Naive thymus-derived CD4-positive, alpha-beta T cell (primary cell): Measurements from ENCODE around the gene CXCL13. TPM values are rescaled to one million over a fixed set of nuclear protein-coding genes. Genes with fewer than 3 reads are reported as not detected.
"Not testable (repeated sequence)": the region's sequence is repeated elsewhere in the genome, so short reads cannot be mapped to it uniquely, and the experiment has no call there.

ENCODE experiments used
- ATAC-seq: fragments of 150-1000 bp; cut with Tn5 transposase; 2 replicates; pipeline ENCODE4 v1.10.0; 2021; ENCODE audit warnings: mild to moderate bottlenecking, moderate library complexity
- CTCF ChIA-PET: fragments of 350-600 bp; sonication (Branson Sonifier 250); formaldehyde crosslinking; loops from one replicate; lab custom pipeline; 2021; ENCODE audit warnings: antibody characterized with exemption; lab: Charles Lee
- POLR2A ChIA-PET: fragments of 350-600 bp; sonication (Branson Sonifier 250); formaldehyde crosslinking; loops from one replicate; lab custom pipeline; 2021; ENCODE audit warnings: antibody characterized with exemption, inconsistent platforms; lab: Charles Lee
- DNase-seq, 9 donors: peaks; one replicate each; pipeline versions ENCODE4 v3.0.0 to v3.0.0-alpha.2; 2020 to 2022; ENCODE audit warnings: mixed read lengths in 1 of 9
- H3K27ac ChIP-seq: one replicate; pipeline ENCODE4 v1.7.0; 2013; ENCODE audit warnings: mild to moderate bottlenecking, low read depth, low read length, moderate library complexity
- H3K27me3 ChIP-seq, 2 donors: one replicate each; pipeline ENCODE4 v1.7.0; 2013; ENCODE audit warnings: low read length in 2 of 2, mild to moderate bottlenecking in 2 of 2, moderate library complexity in 2 of 2; ENCODE audit not compliant: control insufficient read depth in 2 of 2, insufficient read depth in 2 of 2
- H3K36me3 ChIP-seq, 3 experiments: 1 replicate in 2 of 3; 2 replicates in 1 of 3; pipeline ENCODE4 v1.7.0; 2013; ENCODE audit warnings: low read length in 3 of 3, mild to moderate bottlenecking in 3 of 3, moderate library complexity in 1 of 3; ENCODE audit not compliant: insufficient read depth in 3 of 3, control insufficient read depth in 2 of 3
- H3K4me1 ChIP-seq, 2 donors: one replicate each; pipeline ENCODE4 v1.7.0; 2013; ENCODE audit warnings: low read length in 2 of 2, mild to moderate bottlenecking in 2 of 2, moderate library complexity in 1 of 2; ENCODE audit not compliant: control insufficient read depth in 2 of 2, insufficient read depth in 2 of 2
- H3K4me3 ChIP-seq: 2 replicates; pipeline ENCODE4 v1.7.0; 2013; ENCODE audit warnings: mild to moderate bottlenecking, low read length
- H3K9me3 ChIP-seq, 3 experiments: 1 replicate in 2 of 3; 2 replicates in 1 of 3; pipeline ENCODE4 v1.7.0; 2013; ENCODE audit warnings: low read length in 3 of 3; ENCODE audit not compliant: control insufficient read depth in 2 of 3
- H3K27ac Mint-ChIP-seq, 9 donors: one replicate each; pipeline ENCODE4 v1.8.0; 2020 to 2022; ENCODE audit warnings: mixed read lengths in 9 of 9, mild to moderate bottlenecking in 8 of 9, moderate library complexity in 5 of 9, inconsistent platforms in 2 of 9
- H3K27me3 Mint-ChIP-seq, 5 donors: one replicate each; pipeline ENCODE4 v1.8.0; 2021 to 2022; ENCODE audit warnings: mixed read lengths in 5 of 5, mild to moderate bottlenecking in 1 of 5
- H3K36me3 Mint-ChIP-seq, 5 donors: one replicate each; pipeline ENCODE4 v1.8.0; 2020 to 2022; ENCODE audit warnings: mixed read lengths in 5 of 5, mild to moderate bottlenecking in 3 of 5, inconsistent platforms in 1 of 5
- H3K4me1 Mint-ChIP-seq, 7 donors: one replicate each; pipeline ENCODE4 v1.8.0; 2020 to 2022; ENCODE audit warnings: mixed read lengths in 7 of 7, mild to moderate bottlenecking in 3 of 7, inconsistent platforms in 1 of 7
- H3K4me3 Mint-ChIP-seq, 10 donors: one replicate each; pipeline ENCODE4 v1.8.0; 2020 to 2022; ENCODE audit warnings: mild to moderate bottlenecking in 10 of 10, mixed read lengths in 10 of 10, moderate library complexity in 6 of 10, inconsistent platforms in 2 of 10
- H3K9me3 Mint-ChIP-seq, 11 donors: one replicate each; pipeline ENCODE4 v1.8.0; 2020 to 2022; ENCODE audit warnings: mixed read lengths in 11 of 11, mild to moderate bottlenecking in 4 of 11, inconsistent platforms in 1 of 11, moderate library complexity in 1 of 11
- intact Hi-C, 2 donors: fragments of 100-400 bp; cut with micrococcal nuclease; formaldehyde crosslinking; loops; one replicate each; pipeline ENCODE4 v1.15.1; 2023
- polyA plus RNA-seq, 2 donors: library from polyadenylated mRNA; unstranded; fragments of 300-500 nt; fragmentation: Illumina TruSeq; gene quantifications; one replicate each; pipeline ENCODE4 v1.2.3, GENCODE V29; 2021
- total RNA-seq, 6 experiments: library from RNA in 5 of 6; stranded (reverse) in 5 of 6; gene quantifications; 1 replicate in 5 of 6; 2 replicates in 1 of 6; pipeline ENCODE4 v1.2.3 and lab custom pipeline; 2021 to 2026

Gene CXCL13, protein sequence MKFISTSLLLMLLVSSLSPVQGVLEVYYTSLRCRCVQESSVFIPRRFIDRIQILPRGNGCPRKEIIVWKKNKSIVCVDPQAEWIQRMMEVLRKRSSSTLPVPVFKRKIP
- total RNA-seq (under 1 TPM in 1 of 5 experiments, not detected in 4; 0.56 TPM), polyA plus RNA-seq (not detected), total RNA-seq (lab: John Stamatoyannopoulos, UW) (not detected)

DNA sequence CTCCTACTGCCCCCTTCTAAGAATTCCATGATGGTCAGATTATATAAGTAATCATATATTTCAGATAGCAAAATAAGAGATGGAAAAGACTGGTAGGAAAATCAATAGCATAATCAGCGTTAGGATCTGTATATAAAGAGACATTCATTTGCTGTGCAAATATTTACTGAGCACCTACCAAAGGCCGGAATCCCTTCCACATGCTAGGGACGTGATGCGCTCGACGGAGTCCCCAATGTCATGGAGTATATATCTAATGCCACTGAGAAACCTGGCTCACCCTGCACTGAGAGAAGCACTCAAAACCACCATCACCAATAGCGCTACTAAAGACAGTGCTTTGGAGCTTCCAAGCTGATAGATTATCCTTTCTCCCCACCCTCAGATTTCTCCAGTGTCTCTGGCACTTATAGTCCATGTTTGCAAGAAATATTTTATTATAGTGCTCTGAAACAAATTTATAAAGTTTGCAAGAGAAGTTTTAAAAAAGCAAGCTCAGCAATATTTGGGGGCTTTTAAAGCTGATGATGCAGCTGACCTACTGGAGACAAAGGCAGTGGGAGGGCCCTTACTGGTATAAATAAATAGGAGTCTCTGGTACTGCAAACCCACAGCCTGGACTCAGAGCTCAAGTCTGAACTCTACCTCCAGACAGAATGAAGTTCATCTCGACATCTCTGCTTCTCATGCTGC is at the start of gene CXCL13:
Gene CXCL13, plus strand, starts transcription at position 611 of the 693 bp plus-strand sequence. Its CDS starts 46 bp downstream, at position 657.
- H3K27me3 ChIP-seq, result no peaks in the 10 kb centered on the region
- Mint-ChIP-seq H3K4me1 (peaks cover 0 to 8% (median 4%) of the 10 kb centered on the region in 7 donors), H3K36me3 (no peaks in the 10 kb centered on the region), H3K9me3 (no peaks in the 10 kb centered on the region), H3K4me3 (no peak within 1 kb of the TSS), H3K27me3 (peaks cover 0 to 4% (median 4%) of the 10 kb centered on the region in 5 donors), H3K27ac (no peak within 1 kb of the TSS)
- H3K36me3 ChIP-seq, result no peaks in the 10 kb centered on the region
- no peak for DNase-seq
- ChIA-PET CTCF (interaction anchor here (1.1 to 1.8 kb wide), 3 partner anchors 12 to 1426 kb away, joined by 3 to 5 read pairs (median 3); no protein-coding TSS in a partner anchor), POLR2A (no interaction called here)
- intact Hi-C loops, result no loop called here
- H3K9me3 ChIP-seq, result no peaks in the 10 kb centered on the region
- no peak within 1 kb of the TSS for H3K27ac ChIP-seq
- no peak within 1 kb of the TSS for H3K4me3 ChIP-seq
- no peaks in the 10 kb centered on the region for H3K4me1 ChIP-seq
- no peak for ATAC-seq

DNA sequence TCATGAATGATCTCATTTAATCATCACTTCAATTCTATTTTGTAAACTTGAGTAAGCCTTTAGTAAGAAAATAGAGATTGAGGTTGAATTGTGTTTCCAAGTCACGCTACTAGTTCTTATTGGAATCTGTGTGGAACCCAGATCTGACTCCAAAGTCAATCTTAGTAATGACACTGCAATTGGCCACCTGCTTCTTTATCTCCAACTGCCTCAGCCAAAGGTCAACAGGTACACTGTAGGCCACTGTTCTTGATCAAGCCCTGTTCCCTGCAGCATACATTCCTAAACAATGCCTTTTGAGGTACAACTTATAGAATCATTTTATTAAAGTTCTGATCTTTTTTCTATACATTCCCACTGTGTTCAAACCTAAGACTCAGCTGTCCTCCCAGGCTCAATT is 45.5 kb upstream of the CXCL13 start:
- Histone ChIP-seq H3K27ac (no peak overlapping the region), H3K4me1 (no peaks in the 10 kb centered on the region), H3K4me3 (no peak overlapping the region), H3K9me3 (no peaks in the 10 kb centered on the region), H3K36me3 (no peaks in the 10 kb centered on the region), H3K27me3 (no peaks in the 10 kb centered on the region)
- intact Hi-C loops, result no loop called here
- no peak overlapping the region for H3K27ac Mint-ChIP-seq
- H3K4me3 Mint-ChIP-seq, result no peak overlapping the region
- peaks cover 0 to 3% (median 0%) of the 10 kb centered on the region in 5 donors for H3K36me3 Mint-ChIP-seq
- peaks cover 0 to 8% (median 0%) of the 10 kb centered on the region in 11 donors for H3K9me3 Mint-ChIP-seq
- POLR2A ChIA-PET, result no interaction called here
- no peaks in the 10 kb centered on the region for H3K4me1 Mint-ChIP-seq
- no peak for ATAC-seq
- CTCF ChIA-PET, result no interaction called here
- no peak for DNase-seq
- H3K27me3 Mint-ChIP-seq, result peaks cover 0 to 36% (median 4%) of the 10 kb centered on the region in 5 donors

DNA sequence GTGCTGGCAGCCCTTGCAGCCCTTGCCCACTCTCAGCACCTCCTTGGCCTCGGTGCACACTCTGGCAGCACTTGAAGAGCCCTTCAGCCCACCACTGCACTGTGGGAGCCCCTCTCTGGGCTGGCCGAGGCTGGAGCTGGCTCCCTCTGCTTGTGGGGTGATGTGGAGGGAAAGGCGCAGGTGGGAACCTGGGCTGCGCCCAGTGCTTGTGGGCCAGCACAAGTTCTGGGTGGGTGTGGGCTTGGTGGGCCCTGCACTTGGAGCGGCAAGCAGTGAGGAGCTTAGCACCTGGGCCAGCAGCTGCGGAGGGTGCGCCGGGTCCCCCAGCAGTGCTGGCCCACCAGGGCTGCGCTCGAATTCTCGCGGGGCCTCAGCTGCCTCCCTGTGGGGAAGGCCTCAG is 43.9 kb upstream of the CXCL13 start:
- peaks cover 0 to 36% (median 5%) of the 10 kb centered on the region in 5 donors for H3K27me3 Mint-ChIP-seq
- ATAC-seq, H3K4me3 Mint-ChIP-seq, H3K9me3 ChIP-seq, intact Hi-C loops, H3K27me3 ChIP-seq, H3K36me3 Mint-ChIP-seq, POLR2A ChIA-PET, CTCF ChIA-PET, H3K9me3 Mint-ChIP-seq, H3K36me3 ChIP-seq, H3K4me3 ChIP-seq, H3K4me1 Mint-ChIP-seq, H3K27ac ChIP-seq, DNase-seq, H3K27ac Mint-ChIP-seq, H3K4me1 ChIP-seq: not testable (repeated sequence)

DNA sequence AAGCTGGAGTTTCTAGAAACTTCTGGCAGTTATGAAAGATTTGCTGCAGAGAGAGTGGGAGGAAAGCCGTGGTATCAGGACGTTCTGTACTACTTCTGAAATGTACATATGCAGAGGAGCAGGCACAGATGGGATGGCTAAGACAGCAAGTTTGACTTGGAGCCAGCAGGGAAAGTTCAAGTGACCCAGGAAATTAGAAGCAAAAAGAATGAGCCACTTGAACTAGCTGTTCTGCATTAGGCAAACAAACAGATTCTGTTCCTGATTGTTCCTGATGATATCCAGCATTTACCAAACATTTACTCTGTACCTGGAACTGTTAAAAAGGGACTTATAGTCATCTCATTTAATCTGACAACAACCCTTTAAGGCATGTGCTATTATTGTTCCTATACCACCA is 41.4 kb upstream of the CXCL13 start:
- CTCF ChIA-PET, result no interaction called here
- no peaks in the 10 kb centered on the region for H3K4me1 ChIP-seq
- intact Hi-C loops, result no loop called here

DNA sequence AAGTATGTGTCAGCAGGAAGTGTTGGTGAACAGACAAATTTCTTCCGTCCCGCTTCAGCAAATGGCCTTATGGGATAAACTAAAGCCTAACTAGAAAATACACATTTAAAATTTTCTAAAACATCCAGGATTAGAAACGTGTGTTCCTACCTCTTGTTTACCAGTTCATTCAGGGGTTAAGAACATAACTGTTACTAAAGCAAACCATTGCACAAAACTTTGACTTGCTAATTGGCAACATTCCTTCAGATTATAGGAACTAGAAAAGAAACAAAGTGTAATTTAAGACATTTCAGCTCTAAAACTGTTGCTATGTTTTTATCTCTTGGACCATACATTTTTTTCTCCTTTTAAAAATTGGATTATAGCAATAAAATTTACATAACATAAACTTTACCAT is 39.5 kb upstream of the CXCL13 start:
- peaks cover 0 to 18% (median 4%) of the 10 kb centered on the region in 11 donors for H3K9me3 Mint-ChIP-seq
- Histone ChIP-seq H3K4me1 (no peaks in the 10 kb centered on the region), H3K27me3 (no peaks in the 10 kb centered on the region), H3K27ac (no peak overlapping the region), H3K9me3 (no peaks in the 10 kb centered on the region), H3K4me3 (no peak overlapping the region), H3K36me3 (no peaks in the 10 kb centered on the region)
- H3K4me1 Mint-ChIP-seq, result no peaks in the 10 kb centered on the region
- no peak overlapping the region for H3K27ac Mint-ChIP-seq
- POLR2A ChIA-PET, result no interaction called here
- H3K4me3 Mint-ChIP-seq, result no peak overlapping the region
- intact Hi-C loops, result no loop called here
- H3K27me3 Mint-ChIP-seq, result peaks cover 9 to 40% (median 21%) of the 10 kb centered on the region in 5 donors
- no peak for ATAC-seq
- H3K36me3 Mint-ChIP-seq, result peaks cover 0 to 6% (median 0%) of the 10 kb centered on the region in 5 donors
- no peak for DNase-seq
- CTCF ChIA-PET, result no interaction called here

More for the DNA sequence above, 41.4 kb upstream of the CXCL13 start:
- Mint-ChIP-seq H3K27me3 (peaks cover 9 to 37% (median 17%) of the 10 kb centered on the region in 5 donors), H3K36me3 (peaks cover 0 to 2% (median 0%) of the 10 kb centered on the region in 5 donors), H3K4me3 (no peak overlapping the region), H3K4me1 (no peaks in the 10 kb centered on the region), H3K27ac (no peak overlapping the region), H3K9me3 (peaks cover 0 to 10% (median 0%) of the 10 kb centered on the region in 11 donors)
- POLR2A ChIA-PET, result no interaction called here
- no peak for DNase-seq
- no peak for ATAC-seq
- Histone ChIP-seq H3K27ac (no peak overlapping the region), H3K36me3 (no peaks in the 10 kb centered on the region), H3K9me3 (no peaks in the 10 kb centered on the region), H3K4me3 (no peak overlapping the region), H3K27me3 (no peaks in the 10 kb centered on the region)

DNA sequence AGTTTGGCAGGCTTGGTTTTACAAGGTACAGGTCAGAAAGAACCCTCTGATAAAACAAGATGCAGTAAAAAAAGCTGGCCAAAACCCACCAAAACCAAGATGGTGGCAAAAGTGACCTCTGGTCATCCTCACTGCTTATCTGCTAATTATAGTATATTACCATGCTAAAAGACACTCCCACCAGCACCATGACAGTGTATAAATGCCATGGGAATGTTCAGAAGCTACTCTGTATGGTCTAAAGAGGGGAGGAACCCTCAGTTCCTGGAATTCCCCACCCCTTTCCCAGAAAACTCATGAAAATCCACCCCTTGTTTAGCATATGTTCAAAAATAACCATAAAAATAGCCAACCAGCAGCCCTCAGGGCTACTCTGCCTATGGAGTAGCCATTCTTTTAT is 38.1 kb upstream of the CXCL13 start:
- intact Hi-C loops, result no loop called here
- H3K27me3 ChIP-seq, result no peaks in the 10 kb centered on the region
- Mint-ChIP-seq H3K36me3 (peaks cover 0 to 6% (median 0%) of the 10 kb centered on the region in 5 donors), H3K27me3 (peaks cover 9 to 46% (median 21%) of the 10 kb centered on the region in 5 donors), H3K9me3 (peaks cover 0 to 22% (median 6%) of the 10 kb centered on the region in 11 donors), H3K4me3 (no peak overlapping the region), H3K27ac (no peak overlapping the region), H3K4me1 (no peaks in the 10 kb centered on the region)
- ATAC-seq (no peak), DNase-seq (no peak)
- ChIA-PET CTCF (no interaction called here), POLR2A (no interaction called here)
- no peaks in the 10 kb centered on the region for H3K9me3 ChIP-seq
- no peaks in the 10 kb centered on the region for H3K4me1 ChIP-seq
- no peaks in the 10 kb centered on the region for H3K36me3 ChIP-seq
- no peak overlapping the region for H3K4me3 ChIP-seq
- H3K27ac ChIP-seq, result no peak overlapping the region
